Adrenal gland (tissue), 5 donors: ENCODE data around the gene SULT2B1.
"Not testable (repeated sequence)": the region's sequence is repeated elsewhere in the genome, so short reads cannot be mapped to it uniquely, and the experiment has no call there.

ENCODE experiments used
- CTCF ChIP-seq, 6 experiments: fragments of 450-650 bp in 4 of 6; fragments of 200-600 bp in 2 of 6; sonication (generic) in 1 of 6; IDR thresholded peaks; 1 replicate in 5 of 6; 2 replicates in 1 of 6; pipeline versions ENCODE4 v1.5.1 to v1.8.0; 2016 to 2021; ENCODE audit warnings: antibody characterized with exemption in 6 of 6, mild to moderate bottlenecking in 2 of 6, moderate library complexity in 1 of 6
- POLR2A ChIP-seq, 2 donors: fragments of 450-650 bp; IDR thresholded peaks; one replicate each; pipeline ENCODE4 v1.6.1; 2017; ENCODE audit warnings: antibody characterized with exemption in 2 of 2, mild to moderate bottlenecking in 2 of 2, moderate library complexity in 1 of 2
- donor health status: DM: no; HTN: no; CAD: no.

GRCh38 chr19:48577908-48578307 is 25.9 kb downstream of the SULT2B1 start:
- TF ChIP-seq CTCF, POLR2A (IDR thresholded peaks at IDR 0.05): not testable (repeated sequence)
